Measurements from ENCODE around the gene OR6C68.
"Not testable (repeated sequence)": the region's sequence is repeated elsewhere in the genome, so short reads cannot be mapped to it uniquely, and the experiment has no call there.

The OR6C68 gene

GRCh38 chr12:55470088-55470829, 21.9 kb upstream of the OR6C68 start, which contains the start of gene OR6C70:
TSS of gene OR6C70 (minus strand) at chr12:55470138. CDS start at chr12:55470138, 0 bp downstream.
- no peak within 1 kb of the TSS for H3K4me3 ChIP-seq (ENCODE audit: low read depth, low read length)
- no peak for TF ChIP-seq CTCF (conservative IDR thresholded peaks at IDR 0.05; ENCODE audit: low read depth, low read length)
- DNase-seq (ENCODE audit: low read depth): no peak

GRCh38 chr12:55472264-55472663, 19.9 kb upstream of the OR6C68 start:
- TF ChIP-seq CTCF (conservative IDR thresholded peaks at IDR 0.05; ENCODE audit: low read depth, low read length): no peak
- no peak overlapping the region for H3K4me3 ChIP-seq (ENCODE audit: low read depth, low read length)
- no peak for DNase-seq (ENCODE audit: low read depth)

GRCh38 chr12:55479136-55479535, 13.0 kb upstream of the OR6C68 start:
- not testable (repeated sequence) for DNase-seq (ENCODE audit: low read depth); H3K4me3 ChIP-seq (ENCODE audit: low read depth, low read length)

GRCh38 chr12:55484284-55484683, 7.9 kb upstream of the OR6C68 start:
- not testable (repeated sequence) for H3K4me3 ChIP-seq (ENCODE audit: low read depth, low read length); DNase-seq (ENCODE audit: low read depth)

- no peak overlapping the region for H3K4me3 ChIP-seq (ENCODE audit: low read depth, low read length)
- DNase-seq (ENCODE audit: low read depth): no peak
- TF ChIP-seq CTCF (conservative IDR thresholded peaks at IDR 0.05; ENCODE audit: low read depth, low read length): no peak
Measured at GRCh38 chr12:55495490-55495889, 3.3 kb downstream of the OR6C68 start.

GRCh38 chr12:55499231-55499630, 7.1 kb downstream of the OR6C68 start:
- TF ChIP-seq CTCF (conservative IDR thresholded peaks at IDR 0.05; ENCODE audit: low read depth, low read length): no peak
- DNase-seq (ENCODE audit: low read depth): no peak
- H3K4me3 ChIP-seq (ENCODE audit: low read depth, low read length): no peak overlapping the region

GRCh38 chr12:55499810-55500252, 7.7 kb downstream of the OR6C68 start:
- TF ChIP-seq CTCF (conservative IDR thresholded peaks at IDR 0.05; ENCODE audit: low read depth, low read length): no peak
- H3K4me3 ChIP-seq (ENCODE audit: low read depth, low read length): no peak overlapping the region
- DNase-seq (ENCODE audit: low read depth): no peak

- no peak for TF ChIP-seq CTCF (conservative IDR thresholded peaks at IDR 0.05; ENCODE audit: low read depth, low read length)
- DNase-seq (ENCODE audit: low read depth): no peak
- no peak overlapping the region for H3K4me3 ChIP-seq (ENCODE audit: low read depth, low read length)
Measured at GRCh38 chr12:55501601-55502000, 9.4 kb downstream of the OR6C68 start.
